GM20000 (cell line): ENCODE results near the gene CDC7.

Experiments used
- DNase-seq: peaks from one replicate; pipeline ENCODE4 v3.0.0; 2012; ENCODE audit warnings: low spot score
- TF ChIP-seq, protein P1 (sequence below): IDR thresholded peaks from 2 replicates; pipeline ENCODE4 v1.5.1; 2012; ENCODE audit warnings: mild to moderate bottlenecking, control low read depth; ENCODE audit errors: extremely low read depth, missing control alignments

Gene CDC7

GRCh38 chr1:91567583-91567982 lies 66.9 kb downstream of the CDC7 start:
- DNase-seq = no peak
- TF ChIP-seq, protein P1, sequence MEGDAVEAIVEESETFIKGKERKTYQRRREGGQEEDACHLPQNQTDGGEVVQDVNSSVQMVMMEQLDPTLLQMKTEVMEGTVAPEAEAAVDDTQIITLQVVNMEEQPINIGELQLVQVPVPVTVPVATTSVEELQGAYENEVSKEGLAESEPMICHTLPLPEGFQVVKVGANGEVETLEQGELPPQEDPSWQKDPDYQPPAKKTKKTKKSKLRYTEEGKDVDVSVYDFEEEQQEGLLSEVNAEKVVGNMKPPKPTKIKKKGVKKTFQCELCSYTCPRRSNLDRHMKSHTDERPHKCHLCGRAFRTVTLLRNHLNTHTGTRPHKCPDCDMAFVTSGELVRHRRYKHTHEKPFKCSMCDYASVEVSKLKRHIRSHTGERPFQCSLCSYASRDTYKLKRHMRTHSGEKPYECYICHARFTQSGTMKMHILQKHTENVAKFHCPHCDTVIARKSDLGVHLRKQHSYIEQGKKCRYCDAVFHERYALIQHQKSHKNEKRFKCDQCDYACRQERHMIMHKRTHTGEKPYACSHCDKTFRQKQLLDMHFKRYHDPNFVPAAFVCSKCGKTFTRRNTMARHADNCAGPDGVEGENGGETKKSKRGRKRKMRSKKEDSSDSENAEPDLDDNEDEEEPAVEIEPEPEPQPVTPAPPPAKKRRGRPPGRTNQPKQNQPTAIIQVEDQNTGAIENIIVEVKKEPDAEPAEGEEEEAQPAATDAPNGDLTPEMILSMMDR = no peak

DNA sequence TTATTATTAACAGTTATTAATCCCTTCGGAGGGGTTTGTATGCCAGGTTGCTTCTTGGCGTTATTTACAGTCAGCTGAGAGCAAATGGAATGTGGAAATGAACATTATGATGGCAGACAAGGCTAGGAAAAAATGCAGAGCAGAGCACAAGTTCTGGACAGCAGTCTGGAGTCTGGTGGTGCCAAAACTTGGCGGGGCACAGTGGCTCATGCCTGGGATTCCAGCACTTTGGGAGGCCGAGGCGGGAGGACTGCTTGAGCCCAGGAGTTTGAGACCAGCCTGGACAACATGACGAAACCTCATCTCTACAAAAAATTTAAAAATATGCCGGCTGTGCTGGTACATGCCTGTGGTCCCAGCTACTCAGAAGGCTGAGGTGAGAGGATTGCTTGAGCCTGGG lies 67.6 kb downstream of the CDC7 start:
- TF ChIP-seq, protein P1 = no peak
- DNase-seq = no peak

GRCh38 chr1:91569411-91570119 lies 68.9 kb downstream of the CDC7 start:
- DNase-seq = no peak
- TF ChIP-seq, protein P1 = no peak

GRCh38 chr1:91570120-91570448 lies 69.4 kb downstream of the CDC7 start:
- TF ChIP-seq, protein P1 = no peak
- no peak for DNase-seq

DNA sequence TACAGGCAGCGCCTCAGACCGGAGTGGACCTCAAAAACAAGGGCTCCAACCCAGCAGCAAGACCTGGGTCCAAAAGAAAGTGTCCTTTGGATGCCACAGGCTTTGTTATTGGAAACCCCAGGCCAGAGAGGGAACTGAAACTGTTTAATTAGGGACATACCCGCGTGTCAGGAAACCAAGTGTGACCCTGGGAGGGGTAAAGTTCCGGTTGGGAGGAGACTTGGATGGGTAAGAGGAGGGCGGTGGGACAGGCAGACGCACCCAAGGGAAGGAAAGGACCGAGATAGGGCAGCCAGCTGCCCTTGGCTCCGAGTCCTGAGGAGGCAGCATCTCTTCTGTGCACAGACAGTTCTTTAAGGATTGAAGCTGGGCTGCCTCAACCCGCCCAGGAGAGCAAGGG lies 71.4 kb downstream of the CDC7 start:
- TF ChIP-seq, protein P1 = no peak
- peak; percentile 49 for DNase-seq
